Thoracic aorta (tissue), 2 donors: ENCODE results near the gene PRKN. TPM values are rescaled to one million over a fixed set of nuclear protein-coding genes. Genes with fewer than 3 reads are reported as not detected.

ENCODE experiments used
- ATAC-seq: fragments of 150-250 bp; one replicate; pipeline ENCODE4 v1.8.0; 2017; ENCODE audit warnings: low read depth; ENCODE audit not compliant: insufficient number of reproducible peaks, low FRiP score
- DNase-seq: peaks from one replicate; pipeline ENCODE4 v3.0.0-alpha.2; 2020; ENCODE audit warnings: low spot score
- H3K27ac ChIP-seq, 2 donors: fragments of 200-600 bp; sonication (generic); 1 replicate in 1 of 2; 2 replicates in 1 of 2; pipeline ENCODE4 v1.5.1; 2016; ENCODE audit warnings: mild to moderate bottlenecking in 2 of 2, moderate library complexity in 2 of 2
- H3K27me3 ChIP-seq: fragments of 200-600 bp; sonication (generic); replicated peaks from 2 replicates; pipeline ENCODE4 v1.6.0; 2016; ENCODE audit warnings: mild to moderate bottlenecking; ENCODE audit not compliant: insufficient read depth
- H3K36me3 ChIP-seq: fragments of 200-600 bp; sonication (generic); one replicate; pipeline ENCODE4 v1.5.1; 2016
- H3K4me1 ChIP-seq, 2 donors: fragments of 200-600 bp; sonication (generic); 1 replicate in 1 of 2; 2 replicates in 1 of 2; pipeline versions ENCODE4 v1.5.1 to v1.6.0; 2016; ENCODE audit warnings: low read depth in 2 of 2, mild to moderate bottlenecking in 1 of 2; ENCODE audit not compliant: control insufficient read depth in 1 of 2
- H3K4me3 ChIP-seq: fragments of 200-600 bp; sonication (generic); 2 replicates; pipeline ENCODE4 v1.5.1; 2016; ENCODE audit warnings: mild to moderate bottlenecking
- H3K9me3 ChIP-seq: fragments of 200-600 bp; sonication (generic); 2 replicates; pipeline ENCODE4 v1.5.1; 2016
- total RNA-seq, 2 donors: library from RNA; depleted of rRNA; stranded (reverse); fragments of >200 nt; gene quantifications; one replicate each; pipeline versions ENCODE4 v1.1.0 to v1.2.3, GENCODE V29; 2016
- TF ChIP-seq, protein P1 (sequence below): fragments of 200-600 bp; sonication (generic); IDR thresholded peaks from one replicate; pipeline ENCODE4 v1.5.1; 2019; ENCODE audit warnings: antibody characterized with exemption

The PRKN gene
- total RNA-seq, 2 donors from 2014 or later, result 10.4 to 23.8 TPM

DNA sequence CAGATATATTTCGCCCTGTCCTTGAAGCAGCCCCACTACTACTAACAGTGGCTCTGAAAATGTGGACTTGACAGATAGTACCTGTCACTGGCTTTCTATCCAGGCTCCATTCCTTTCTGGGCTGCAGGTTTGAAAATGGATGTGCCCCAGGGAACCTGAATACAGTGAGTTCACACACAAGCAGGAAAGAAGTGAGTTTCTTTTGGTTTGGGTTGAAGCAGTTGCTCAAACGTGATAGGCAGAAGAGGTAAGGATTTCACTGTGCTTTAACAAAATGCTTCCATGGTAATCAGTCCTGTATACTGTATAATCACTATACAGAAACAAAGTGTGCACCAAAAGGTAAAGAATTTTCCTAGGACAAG lies 382.9 kb downstream of the PRKN start:
- DNase-seq (no peak), ATAC-seq (no peak)
- no peaks in the 10 kb centered on the region for H3K9me3 ChIP-seq
- TF ChIP-seq, protein P1, sequence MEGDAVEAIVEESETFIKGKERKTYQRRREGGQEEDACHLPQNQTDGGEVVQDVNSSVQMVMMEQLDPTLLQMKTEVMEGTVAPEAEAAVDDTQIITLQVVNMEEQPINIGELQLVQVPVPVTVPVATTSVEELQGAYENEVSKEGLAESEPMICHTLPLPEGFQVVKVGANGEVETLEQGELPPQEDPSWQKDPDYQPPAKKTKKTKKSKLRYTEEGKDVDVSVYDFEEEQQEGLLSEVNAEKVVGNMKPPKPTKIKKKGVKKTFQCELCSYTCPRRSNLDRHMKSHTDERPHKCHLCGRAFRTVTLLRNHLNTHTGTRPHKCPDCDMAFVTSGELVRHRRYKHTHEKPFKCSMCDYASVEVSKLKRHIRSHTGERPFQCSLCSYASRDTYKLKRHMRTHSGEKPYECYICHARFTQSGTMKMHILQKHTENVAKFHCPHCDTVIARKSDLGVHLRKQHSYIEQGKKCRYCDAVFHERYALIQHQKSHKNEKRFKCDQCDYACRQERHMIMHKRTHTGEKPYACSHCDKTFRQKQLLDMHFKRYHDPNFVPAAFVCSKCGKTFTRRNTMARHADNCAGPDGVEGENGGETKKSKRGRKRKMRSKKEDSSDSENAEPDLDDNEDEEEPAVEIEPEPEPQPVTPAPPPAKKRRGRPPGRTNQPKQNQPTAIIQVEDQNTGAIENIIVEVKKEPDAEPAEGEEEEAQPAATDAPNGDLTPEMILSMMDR, result no peak
- H3K4me3 ChIP-seq, result no peak overlapping the region
- H3K27me3 ChIP-seq, result no peaks in the 10 kb centered on the region
- H3K4me1 ChIP-seq, result no peaks in the 10 kb centered on the region
- no peak overlapping the region for H3K27ac ChIP-seq
- H3K36me3 ChIP-seq, result no peaks in the 10 kb centered on the region

DNA sequence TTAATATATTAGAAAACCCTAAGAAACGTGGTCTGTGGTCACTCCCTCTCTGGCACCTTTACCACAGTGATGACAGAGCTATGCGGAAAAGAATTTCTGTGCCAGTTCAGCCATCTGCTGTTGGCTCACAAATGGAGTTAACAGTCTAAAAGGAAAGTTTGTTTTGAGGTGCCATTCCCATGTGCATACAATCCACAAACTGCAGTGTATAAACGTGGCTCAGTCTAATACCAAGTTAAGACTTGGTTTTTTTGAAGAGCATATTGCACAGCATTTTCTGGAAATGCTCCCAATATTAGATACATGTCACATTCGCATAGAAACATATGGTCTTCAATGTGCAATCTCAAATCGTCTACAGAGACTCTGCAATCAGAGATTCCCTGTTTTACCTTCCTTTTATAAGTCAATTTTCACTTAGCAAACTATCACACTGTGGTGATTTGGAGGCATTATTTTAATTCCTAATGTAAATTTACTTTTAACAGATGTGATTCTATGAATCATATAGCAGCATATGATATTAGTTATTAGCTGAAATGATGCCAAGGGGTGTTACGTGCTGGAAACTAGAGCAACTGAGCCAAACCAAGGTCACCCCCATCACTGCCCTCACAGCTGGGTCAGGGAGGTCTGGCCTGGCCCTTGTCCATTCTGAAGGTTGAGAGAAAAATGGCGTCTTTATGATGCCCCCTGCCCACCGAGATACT lies 383.5 kb downstream of the PRKN start:
- H3K27ac ChIP-seq, result no peak overlapping the region
- TF ChIP-seq, protein P1, result no peak
- H3K4me3 ChIP-seq, result no peak overlapping the region
- H3K27me3 ChIP-seq, result no peaks in the 10 kb centered on the region
- H3K9me3 ChIP-seq, result no peaks in the 10 kb centered on the region
- no peaks in the 10 kb centered on the region for H3K4me1 ChIP-seq
- no peak for ATAC-seq
- H3K36me3 ChIP-seq, result no peaks in the 10 kb centered on the region
- no peak for DNase-seq

DNA sequence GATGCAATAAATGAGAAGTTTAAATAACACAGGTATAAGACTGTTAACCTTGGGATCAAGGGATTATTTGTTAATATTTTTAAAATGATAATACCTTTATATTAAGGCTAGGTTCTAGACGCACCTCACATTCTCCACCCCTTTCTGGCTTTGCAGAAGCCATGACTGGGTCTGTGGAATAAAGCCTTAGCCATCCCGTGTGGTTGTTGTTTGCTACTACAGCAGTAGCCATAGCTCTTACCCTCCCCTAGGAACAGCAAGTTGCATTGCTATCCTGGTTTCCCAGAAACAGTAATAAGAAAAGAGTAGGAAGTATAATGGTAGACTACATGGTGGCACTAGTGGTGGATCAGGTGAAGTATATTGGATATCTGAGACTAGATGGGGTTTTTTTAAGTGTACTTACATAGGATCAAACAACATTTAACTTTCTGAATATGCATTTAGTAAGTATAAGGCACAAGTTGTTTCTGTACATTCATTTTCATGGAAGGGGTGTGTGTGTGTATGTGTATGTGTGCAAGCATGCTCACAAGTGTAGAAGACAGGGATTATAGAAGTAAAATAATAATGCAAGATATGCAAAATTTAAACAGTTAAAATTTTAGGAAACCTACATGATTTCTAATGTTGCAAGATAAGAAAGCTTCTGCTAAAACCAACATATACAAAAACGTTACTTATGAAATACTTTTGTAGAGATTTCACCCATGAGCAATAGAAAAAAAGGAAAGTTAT lies 384.2 kb downstream of the PRKN start:
- ATAC-seq, result no peak
- no peaks in the 10 kb centered on the region for H3K36me3 ChIP-seq
- TF ChIP-seq, protein P1, result no peak
- no peaks in the 10 kb centered on the region for H3K27me3 ChIP-seq
- no peak for DNase-seq
- H3K4me1 ChIP-seq, result no peaks in the 10 kb centered on the region
- H3K9me3 ChIP-seq, result no peaks in the 10 kb centered on the region
- H3K27ac ChIP-seq, result no peak overlapping the region
- no peak overlapping the region for H3K4me3 ChIP-seq

DNA sequence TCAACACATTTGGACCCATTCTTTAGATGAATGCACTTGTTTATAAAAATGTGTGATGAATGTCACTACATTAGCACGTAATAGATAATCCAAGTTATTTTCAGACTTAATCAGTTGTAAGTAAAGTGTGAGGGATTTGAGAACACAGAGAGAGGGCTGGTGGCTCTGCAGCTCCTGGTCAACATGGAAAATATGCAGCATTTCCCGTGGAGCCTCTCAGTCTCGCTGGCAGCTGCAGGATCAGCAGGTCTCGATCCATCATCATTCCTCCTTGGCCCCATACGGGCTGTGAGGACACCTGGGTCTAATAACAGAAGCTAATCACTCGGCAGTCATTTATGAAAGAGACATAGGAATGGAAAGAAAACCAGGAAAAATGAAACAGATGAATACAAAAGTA lies 390.2 kb downstream of the PRKN start:
- Histone ChIP-seq H3K27me3 (no peaks in the 10 kb centered on the region), H3K4me3 (no peak overlapping the region), H3K27ac (no peak overlapping the region), H3K36me3 (no peaks in the 10 kb centered on the region), H3K9me3 (no peaks in the 10 kb centered on the region), H3K4me1 (no peaks in the 10 kb centered on the region)
- TF ChIP-seq, protein P1, result no peak
- no peak for DNase-seq
- ATAC-seq, result no peak

DNA sequence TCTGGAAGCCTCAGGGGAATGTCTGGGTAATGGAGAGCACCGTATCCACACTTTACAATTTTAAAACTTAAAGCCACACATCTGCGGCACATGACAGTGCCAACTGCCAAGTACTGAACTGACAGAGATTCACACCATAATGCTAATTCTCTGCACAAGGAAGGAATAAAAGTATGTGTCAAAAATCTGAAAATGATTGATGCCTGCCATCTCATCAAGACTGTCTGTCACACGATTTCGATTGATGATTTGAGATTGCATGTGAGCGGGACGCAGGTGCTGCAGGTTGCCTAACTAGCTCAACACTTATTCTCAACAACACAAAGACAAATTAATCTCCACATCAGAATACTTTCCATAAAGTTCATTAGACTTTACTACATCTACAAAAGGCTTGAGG lies 391.2 kb downstream of the PRKN start:
- no peaks in the 10 kb centered on the region for H3K27me3 ChIP-seq
- DNase-seq, result no peak
- H3K4me3 ChIP-seq, result no peak overlapping the region
- ATAC-seq, result no peak
- TF ChIP-seq, protein P1, result no peak
- H3K4me1 ChIP-seq, result no peaks in the 10 kb centered on the region
- no peak overlapping the region for H3K27ac ChIP-seq
- no peaks in the 10 kb centered on the region for H3K36me3 ChIP-seq
- H3K9me3 ChIP-seq, result no peaks in the 10 kb centered on the region
